Right renal cortex interstitium (tissue), 3 donors: ENCODE results near the gene CDKN1A. TPM values are rescaled to one million over a fixed set of nuclear protein-coding genes. Genes with fewer than 3 reads are reported as not detected.
"Not testable (repeated sequence)": the region's sequence is repeated elsewhere in the genome, so short reads cannot be mapped to it uniquely, and the experiment has no call there.

Experiments
- DNase-seq, 3 donors: peaks; one replicate each; pipeline ENCODE4 v3.0.0-alpha.2; 2013; ENCODE audit warnings: low read depth in 3 of 3, low spot score in 2 of 3
- polyA plus RNA-seq, 3 donors: library from polyadenylated mRNA; unstranded; fragments of 120-200 nt; gene quantifications; one replicate each; pipeline ENCODE4 v1.2.1, GENCODE V29; 2013; ENCODE audit not compliant: insufficient read length in 3 of 3

CDKN1A gene
- polyA plus RNA-seq, 3 donors, result 6.9 to 13.1 (median 8.5) TPM

DNA sequence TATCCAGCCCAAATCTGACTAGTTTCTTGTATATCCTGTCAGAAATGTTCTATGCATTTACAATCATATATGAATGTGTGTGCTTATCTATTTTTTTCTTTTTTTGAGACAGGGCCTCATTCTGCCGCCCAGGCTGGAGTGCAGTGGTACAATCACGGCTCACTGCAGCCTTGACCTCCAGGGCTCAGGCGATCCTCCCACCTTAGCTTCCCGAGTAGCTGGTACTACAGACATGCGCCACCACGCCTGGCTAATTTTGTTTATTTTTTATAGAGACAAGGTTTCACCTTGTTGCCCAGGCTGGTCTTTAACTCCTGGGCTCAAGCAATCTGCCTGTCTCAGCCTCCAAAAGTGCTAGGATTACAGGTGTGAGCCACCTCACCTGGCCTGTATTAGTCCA, 16.1 kb downstream of the CDKN1A start:
- DNase-seq, result peak in 1 of 3 donors; percentile 21

DNA sequence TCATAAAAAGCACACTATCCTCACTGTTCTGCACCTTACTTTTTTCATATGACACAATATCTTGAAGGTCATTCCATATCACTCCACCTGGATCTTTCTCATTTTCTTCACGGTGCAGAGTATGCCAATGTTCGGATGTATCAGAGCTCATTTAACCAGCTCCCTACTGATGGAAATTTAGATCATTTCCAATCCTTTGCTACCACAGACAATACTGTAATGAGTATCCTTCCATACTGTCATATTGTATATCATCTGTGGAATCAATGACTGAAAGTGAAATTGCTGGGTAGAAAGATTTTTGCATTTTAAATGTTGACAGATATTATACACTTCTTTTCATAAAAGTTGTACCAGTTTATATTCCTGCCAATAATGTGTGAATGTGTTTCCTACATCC, 16.9 kb downstream of the CDKN1A start:
- no peak for DNase-seq

DNA sequence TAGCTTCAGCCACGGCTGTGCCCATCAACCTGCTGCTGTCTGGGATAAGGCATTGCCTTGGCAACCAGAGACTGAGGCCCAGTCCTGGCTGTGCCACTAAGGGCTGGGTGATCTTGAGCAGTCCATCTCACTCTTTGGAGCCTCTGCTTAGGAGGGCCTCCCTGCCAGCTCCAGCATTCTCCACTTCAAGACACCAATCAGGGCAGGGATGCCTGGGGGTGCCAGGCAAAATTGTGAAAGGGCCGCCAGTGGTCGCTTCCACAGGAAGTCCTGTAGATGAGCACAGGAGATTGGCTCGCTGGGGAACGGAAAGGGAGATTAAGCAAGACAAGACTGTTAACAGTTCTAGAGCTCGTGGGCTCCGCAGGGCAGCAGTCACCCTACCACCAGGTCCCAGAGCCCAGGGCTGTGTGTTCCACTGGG, 19.0 kb downstream of the CDKN1A start, which contains the start of gene RAB44:
Gene RAB44 (plus strand): TSS at position 346 of the 423 bp plus-strand sequence. CDS start 6,410 bp downstream, outside the sequence.
- DNase-seq, result no peak

DNA sequence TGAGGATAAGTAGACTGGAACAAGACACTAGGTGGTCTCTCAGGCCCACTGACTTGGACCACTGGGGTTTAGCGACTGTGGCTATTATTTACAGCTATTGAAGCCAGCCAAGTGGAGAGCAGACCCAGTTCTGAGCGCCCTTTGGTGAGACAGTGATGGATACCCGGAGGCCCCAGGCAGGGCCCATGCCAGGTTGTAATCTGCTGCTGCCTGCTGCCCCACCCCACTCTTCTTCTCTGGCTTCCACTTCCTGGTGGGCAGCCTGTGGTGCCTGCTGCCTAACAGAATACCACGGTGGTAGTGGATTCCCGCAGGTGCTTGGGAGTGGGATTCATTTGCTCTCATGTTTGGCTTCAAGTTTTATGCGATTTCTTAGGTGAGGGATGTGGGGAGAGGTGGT, 19.7 kb downstream of the CDKN1A start:
- no peak for DNase-seq

DNA sequence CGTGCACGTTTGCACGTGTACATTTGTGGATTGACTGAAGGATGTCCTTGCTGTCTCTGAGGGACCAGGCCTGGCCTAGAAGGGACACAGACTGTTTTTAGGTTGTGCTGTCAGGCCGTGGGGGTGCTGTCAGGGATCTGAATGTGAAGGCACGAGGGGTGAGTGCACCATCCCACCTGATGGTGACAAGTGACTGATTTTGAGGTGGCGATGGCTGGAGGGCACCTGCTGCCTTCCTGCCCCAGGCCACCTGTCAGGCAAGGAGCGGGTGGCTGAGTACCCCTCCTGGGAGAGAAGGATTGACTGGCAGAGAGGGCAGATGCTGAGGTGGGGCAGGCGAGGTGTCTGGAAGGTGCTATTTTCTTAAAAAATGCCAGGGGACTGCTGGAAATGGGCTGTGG, 20.4 kb downstream of the CDKN1A start:
- DNase-seq, result no peak

DNA sequence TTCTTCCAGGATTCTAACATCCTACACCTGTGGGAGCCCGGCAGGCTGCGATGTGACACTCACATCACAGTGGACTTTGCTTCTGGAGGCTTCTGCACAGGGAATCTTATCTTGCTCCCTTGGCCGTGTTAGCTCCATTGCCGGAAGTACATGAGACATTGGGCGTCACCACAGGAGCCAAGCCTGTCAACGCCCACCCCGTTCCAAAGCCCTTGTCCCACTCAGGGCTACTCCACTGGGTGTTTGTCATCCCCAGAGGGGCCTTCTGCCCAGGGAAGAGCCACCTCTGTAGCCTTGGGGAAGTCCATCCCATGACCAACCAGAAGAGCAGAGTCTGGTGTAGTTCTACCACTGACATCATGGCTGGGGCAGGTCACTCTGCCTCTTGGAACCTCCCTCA, 20.8 kb downstream of the CDKN1A start:
- DNase-seq, result no peak

DNA sequence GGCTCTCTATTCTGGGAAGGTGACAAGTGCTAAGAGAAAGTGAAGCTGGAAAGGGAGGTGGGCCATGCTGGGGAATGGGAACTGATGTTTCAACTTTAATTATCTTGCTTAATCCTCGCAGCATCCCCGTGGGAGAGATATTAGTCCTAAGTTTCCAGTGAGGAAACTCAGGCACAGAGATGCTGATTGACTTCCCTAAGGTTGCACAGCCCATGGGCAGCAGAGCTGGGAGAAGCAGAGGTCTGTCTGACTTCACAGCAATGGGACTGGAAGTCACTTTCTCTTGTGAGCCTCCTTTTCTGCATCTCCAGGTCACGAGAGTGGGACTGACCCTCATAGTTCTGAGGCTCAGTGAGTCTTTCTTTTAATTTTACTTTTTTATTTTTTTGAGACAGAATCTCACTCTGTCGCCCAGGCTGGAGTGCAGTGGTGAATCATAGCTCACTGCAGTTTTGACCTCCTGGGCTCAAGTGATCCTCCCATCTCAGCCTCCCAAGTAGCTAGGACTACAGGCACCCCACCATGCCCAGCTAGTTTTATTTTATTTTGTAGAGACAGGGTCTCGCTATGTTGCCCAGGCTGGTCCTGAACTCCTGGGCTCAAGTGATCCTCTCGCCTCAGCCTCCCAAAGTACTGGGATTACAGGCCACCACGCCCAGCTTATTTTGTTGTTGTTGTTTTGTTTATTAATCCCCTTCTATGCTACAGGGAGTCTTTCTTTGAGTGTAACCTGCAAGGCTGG, 21.7 kb downstream of the CDKN1A start:
- no peak for DNase-seq

DNA sequence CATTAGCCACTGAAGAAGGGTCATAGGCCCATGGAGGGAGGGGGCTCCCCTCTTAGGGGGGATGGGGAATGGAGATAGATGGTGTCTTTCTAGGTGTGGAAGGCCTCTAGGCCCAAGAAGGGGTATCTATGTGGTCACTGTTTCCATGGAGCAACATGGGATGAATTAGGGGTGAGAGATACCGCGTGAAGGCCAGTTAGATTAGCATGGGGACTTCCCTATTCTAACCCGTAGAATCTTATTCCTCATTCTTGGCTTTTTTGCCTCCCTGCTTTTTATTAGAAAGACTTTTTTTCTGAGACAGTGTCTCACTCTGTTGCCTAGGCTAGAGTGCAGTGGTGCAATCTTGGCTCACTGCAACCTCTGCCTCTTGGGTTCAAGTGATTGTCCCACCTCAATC, 22.3 kb downstream of the CDKN1A start:
- DNase-seq, result no peak

DNA sequence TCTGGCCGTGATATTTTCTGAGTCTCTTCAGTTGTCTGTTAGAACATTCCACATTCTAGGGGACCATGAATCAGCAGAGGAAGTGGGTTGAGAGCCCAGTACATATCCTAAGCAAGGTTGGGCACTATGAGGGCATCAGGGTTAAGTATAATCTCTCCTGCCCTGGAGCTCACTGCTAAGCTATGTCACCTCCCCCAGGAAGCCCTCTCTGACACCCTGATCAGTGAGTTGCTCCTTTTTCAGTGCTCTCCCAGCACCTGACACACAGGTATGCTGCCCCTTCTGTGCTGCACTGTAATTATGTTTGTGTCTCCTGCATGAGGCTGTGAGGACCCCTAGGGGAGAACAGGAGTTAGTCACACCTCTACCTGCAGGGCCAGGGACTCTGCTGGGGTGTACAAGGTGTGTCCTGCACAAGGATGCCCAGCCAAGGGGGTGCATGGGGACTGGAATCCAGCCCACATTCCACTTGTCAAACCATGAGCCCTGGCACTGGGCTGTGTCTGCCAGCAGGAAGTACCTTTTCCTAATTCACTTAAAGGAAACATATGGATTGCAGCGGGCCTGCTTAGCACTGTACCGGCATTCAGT, 23.0 kb downstream of the CDKN1A start:
- DNase-seq, result no peak

DNA sequence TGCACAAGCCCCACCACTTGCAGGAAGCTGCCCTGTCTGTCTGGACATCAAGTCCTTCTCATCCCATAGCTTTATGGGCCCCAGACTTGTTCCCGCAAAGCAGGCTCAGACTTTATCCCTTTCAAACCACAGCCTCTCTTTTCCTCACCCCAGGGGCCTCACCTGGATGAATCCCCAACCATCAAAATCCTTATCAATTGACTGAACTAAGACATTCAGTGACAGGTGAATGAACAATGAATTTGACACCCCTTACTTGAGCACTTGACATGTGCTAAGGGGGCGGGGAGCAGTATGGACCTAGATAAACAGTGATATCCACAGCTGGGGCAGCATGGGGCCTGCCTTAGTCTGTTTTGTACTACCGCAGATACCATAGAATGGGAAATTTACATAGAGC, 24.1 kb downstream of the CDKN1A start:
- DNase-seq, result no peak

DNA sequence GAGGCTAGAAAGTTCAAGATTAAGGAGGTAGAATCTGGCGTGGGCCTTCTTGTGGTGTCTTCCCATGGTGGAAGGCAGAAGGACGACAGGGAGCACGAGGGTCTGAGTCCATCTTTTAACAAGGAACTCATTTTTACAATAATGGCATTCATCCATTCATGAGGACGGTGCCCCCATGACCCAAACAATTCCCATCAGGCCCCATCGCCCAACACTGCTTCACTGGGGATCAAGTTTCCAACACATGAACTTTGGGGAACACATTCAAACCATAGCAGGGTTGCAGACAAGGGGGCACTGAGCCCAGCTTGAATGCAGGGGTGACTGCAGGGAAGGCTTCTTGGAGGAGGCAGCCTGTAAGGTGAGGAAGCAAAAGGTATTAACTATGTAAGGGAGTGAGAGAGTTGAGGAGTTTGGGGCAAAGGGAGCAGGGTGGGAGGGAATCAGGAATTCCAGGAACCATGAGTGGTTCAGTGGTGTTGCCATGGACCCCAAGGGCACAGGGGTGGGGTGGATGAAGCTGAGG, 24.6 kb downstream of the CDKN1A start:
- DNase-seq, result no peak

DNA sequence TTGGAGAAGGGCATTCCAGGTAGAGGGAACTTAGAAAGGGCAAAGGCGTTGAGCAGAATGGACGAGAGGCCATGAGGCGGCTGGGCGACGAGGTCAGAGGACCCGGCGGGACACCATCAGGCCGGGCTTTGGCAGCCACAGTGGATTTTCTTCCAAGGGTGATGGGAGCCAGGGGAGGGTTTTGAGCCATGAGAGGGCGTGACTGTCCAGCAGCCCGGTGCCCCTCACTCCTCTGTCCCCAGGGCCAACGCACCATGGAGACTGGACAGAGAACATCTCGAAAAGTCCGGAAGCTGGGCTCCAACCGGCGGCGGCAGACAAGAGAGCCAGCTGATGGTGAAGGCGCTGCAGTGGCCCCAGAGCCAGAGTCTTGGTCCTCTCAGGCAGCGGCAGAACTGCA, 25.5 kb downstream of the CDKN1A start:
- DNase-seq, result no peak

DNA sequence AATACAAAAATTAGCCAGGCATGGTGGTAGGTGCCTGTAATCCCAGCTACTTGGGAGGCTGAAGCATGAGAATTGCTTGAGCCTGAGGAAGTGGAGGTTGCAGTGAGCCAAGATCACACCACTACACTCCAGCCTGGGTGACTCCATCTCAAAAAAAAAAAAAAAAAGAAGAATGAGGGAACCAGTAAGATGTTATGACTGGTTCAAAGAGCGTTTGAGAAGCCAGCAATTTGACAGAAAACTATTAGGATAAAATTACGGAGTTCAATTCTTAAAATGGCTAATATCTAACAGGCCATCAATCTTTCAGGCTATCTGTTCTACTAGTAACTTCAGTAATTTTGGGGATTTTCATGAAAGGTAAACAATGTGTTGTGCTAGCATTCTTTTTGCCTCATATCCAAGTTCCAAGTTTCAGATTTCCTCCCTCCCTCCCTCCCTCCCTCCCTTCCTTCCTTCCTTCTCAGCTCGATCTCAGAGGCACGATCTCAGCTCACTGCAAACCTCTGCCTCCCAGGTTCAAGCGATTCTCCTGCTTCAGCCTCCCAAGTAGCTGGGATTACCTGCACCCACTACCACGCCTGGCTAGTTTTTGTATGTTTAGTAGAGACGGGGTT, 26.6 kb downstream of the CDKN1A start:
- not testable (repeated sequence) for DNase-seq

DNA sequence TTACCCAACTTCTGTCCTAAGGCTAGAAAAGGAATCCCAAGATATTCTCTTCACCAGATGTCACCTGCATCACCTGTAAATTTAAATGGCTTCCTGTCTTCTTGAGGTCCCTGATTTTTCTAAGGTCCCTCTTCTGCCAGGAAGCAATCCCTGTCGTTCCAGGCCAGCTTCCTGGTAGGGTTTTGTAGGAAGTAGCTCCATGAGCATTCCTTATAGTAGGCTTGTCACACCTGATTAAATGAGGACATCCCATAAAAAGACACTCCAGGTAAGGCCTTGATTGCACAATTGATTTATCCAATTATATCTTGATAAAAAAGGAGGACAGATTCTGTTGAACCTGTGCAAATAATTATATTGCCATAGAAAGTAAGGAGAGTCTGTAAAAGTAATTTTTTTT, 27.8 kb downstream of the CDKN1A start:
- no peak for DNase-seq

DNA sequence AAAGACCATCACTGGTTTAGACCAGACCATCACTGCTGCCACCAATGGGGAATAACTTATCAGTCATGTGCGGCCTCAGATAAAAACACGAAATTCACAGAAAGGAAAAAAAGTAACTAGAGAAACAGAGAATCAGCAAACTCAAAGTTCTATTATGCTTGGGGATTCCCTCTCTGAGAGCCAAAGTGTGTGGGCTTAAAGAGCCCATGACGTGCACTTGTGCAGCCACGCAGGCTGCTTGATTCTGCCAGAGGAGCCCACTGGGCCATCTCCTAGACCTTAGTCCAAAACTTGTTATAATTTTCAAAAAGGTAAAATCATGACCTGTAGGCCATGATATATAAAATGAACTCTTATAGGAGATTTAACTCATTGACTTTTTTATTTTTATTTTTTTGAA, 34.3 kb downstream of the CDKN1A start:
- no peak for DNase-seq

DNA sequence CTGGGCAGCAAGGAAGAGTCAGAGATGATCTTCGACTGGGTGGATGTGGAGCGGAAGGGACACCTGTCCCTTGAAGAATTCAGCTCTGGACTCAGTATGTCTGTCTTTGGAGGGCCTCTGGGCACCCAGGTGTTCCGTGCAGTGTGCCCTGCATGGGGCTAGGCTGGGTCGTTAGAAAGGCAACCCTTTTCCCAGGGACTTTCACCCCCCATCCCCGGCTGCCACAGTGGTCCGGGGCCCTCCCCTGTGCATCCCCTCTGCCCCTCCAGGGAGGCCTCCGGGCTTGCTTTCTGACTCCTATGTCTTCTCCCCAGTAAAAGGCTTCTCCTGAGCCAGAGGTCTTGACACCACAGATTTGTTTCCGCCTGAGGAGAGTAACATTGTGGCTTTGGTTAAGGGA, 35.3 kb downstream of the CDKN1A start:
- no peak for DNase-seq

DNA sequence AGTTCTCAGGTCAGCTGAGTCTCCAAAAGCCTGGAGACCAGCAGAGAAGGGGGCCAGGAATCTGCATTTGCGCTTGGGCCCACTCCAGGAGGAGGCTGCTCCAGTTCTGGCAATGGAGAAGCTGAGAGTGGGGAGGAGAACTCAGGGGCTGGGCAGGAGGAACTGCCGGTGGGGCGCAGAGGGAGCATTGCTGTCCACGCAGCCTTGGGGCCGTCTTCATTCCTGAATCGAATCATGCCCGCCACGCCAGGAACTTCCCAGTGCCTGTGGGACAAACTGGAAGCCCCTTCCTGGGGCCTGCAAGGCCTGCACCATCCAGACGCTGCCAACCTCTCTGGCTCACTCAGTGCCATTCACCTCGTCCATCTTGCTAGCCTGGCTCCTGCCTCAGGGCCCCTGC, 36.0 kb downstream of the CDKN1A start:
- no peak for DNase-seq

DNA sequence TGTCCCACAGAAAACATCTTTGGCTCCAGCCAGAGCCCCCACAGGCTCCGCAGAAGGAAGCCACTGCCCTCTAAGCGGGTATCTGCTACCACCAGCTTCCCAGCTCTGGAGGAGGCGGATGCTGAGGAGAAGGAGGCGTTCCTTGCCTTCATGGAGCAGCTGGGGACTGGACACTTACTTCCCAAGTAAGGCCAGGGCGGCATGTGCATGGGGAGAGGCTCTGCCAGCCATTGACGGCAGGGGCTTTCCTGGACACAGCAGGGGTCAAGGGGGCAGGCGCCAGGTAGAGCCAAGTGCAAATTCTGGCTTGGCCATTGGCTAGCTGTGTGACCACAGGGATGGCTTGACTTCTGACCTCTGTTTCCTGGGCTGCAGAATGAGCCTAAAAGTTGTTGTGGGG, 37.0 kb downstream of the CDKN1A start:
- DNase-seq, result no peak

DNA sequence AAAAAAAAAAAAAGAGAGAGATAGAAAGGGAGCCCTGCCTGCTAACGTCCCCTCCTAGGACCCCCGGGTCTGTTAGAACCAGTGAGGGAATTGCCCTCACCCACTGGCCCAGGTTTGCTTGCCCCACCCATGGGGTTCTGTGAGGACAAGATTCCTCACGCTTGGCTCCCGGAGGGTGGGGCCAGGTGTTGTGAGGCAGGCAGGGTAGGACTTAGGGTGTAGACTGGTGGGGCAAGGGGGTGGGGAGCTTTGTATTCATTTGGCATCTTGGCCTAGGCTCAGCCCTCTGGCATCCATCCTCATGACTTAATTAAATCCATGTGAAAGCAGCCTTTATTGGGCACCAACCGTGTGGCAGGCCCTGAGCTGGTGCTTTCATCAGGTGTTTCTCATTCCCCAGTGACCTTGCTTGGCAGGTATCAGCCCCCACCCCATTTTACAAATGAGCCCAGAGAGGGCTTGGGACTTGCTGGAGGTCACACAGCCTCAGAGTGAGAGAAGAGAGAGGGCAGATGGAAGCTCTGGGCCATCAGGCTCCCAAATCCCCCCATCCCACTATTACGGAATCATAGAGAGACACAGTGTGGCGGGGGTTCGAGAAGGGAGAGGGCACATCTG, 38.1 kb downstream of the CDKN1A start:
- DNase-seq, result no peak

DNA sequence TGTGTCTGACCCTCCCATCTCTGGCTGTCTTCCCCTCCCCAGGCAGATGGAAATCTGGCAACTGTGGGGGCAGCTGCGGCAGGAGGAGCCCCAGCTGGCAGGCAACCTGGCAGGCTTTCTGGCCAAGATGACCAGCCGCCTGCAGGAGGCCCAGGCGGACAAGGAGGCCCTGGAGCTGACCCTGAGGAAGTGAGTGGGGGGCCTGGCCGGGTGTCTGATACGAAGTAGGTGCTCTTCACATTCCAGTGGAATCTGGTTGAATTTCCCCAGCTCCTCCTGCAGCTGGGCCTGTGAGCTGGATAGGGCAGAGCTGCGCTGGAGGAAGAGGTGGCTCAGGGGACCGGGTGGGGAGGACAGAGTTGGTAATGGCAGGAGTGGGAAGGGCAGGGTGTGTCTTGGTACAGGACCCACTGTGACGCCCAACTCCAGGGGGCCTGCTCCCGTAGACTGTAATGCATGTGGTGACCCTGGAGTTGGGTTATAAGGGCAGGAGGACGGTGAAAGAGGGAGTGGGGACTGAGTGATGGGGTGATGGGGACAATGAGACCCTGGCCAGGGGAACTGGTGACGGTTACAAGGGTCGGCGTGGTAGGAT, 38.8 kb downstream of the CDKN1A start:
- no peak for DNase-seq
